Brain pericyte (primary cell): ENCODE results near the gene MTCL3.
"Not testable (repeated sequence)": the region's sequence is repeated elsewhere in the genome, so short reads cannot be mapped to it uniquely, and the experiment has no call there.

Source experiments
- DNase-seq: peaks from one replicate; pipeline ENCODE4 v3.0.0-alpha.2; 2012; ENCODE audit warnings: low read depth, low spot score

The MTCL3 gene

DNA sequence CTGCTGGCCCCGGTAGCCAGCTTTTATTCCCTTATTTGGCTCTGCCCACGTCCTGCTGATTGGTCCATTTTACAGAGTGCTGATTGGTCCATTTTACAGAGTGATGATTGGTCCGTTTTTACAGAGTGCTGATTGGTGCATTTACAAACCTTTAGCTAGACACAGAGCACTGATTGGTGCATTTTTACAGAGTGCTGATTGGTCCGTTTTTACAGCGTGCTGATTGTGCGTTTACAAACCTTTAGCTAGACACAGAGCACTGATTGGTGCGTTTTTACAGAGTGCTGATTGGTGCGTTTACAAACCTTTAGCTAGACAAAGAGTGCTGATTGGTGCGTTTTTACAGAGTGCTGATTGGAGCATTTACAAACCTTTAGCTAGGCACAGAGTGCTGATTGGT is 90.6 kb downstream of the MTCL3 start:
- DNase-seq = not testable (repeated sequence)

DNA sequence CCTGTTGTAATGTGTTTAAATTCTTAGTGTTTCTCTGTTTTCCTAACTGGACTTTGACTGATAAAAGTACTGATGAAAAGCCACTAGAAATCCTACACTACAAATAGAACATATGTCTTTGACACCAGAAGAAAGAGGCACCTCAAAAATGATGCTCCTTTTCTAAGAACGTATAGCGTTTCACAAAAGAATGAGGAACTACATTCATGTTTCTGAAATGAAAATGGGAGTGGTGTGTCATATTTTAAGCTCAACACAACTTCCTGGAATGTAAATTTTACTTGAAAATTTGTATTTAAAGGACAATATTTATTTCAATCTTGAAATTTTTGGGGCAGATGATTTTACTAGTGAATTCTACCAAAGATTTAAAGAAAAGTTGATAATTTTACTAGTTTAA is 95.2 kb downstream of the MTCL3 start:
- DNase-seq = no peak
